Sigmoid colon (tissue), 7 donors: ENCODE data around the gene GNAQ. TPM values are rescaled to one million over a fixed set of nuclear protein-coding genes. Genes with fewer than 3 reads are reported as not detected.
"Not testable (repeated sequence)": the region's sequence is repeated elsewhere in the genome, so short reads cannot be mapped to it uniquely, and the experiment has no call there.

Source experiments
- DNase-seq: peaks from one replicate; pipeline ENCODE4 v3.0.0-alpha.2; 2019
- H3K27ac ChIP-seq, 4 donors: fragments of 200-600 bp; sonication (generic); one replicate each; pipeline ENCODE4 v1.5.1; 2016 to 2019; ENCODE audit warnings: mild to moderate bottlenecking in 1 of 4
- H3K27me3 ChIP-seq, 3 donors: fragments of 200-600 bp; sonication (generic); one replicate each; pipeline ENCODE4 v1.5.1; 2019; ENCODE audit warnings: mild to moderate bottlenecking in 1 of 3
- H3K36me3 ChIP-seq, 4 donors: fragments of 200-600 bp; sonication (generic); one replicate each; pipeline ENCODE4 v1.5.1; 2016 to 2019
- H3K4me1 ChIP-seq, 4 donors: fragments of 200-600 bp; sonication (generic); one replicate each; pipeline ENCODE4 v1.5.1; 2017 to 2019
- H3K4me3 ChIP-seq, 4 donors: fragments of 200-600 bp; sonication (generic); one replicate each; pipeline ENCODE4 v1.5.1; 2017 to 2019; ENCODE audit warnings: mild to moderate bottlenecking in 2 of 4, moderate library complexity in 1 of 4
- H3K9me3 ChIP-seq, 4 donors: fragments of 200-600 bp in 3 of 4; sonication (generic) in 3 of 4; one replicate each; pipeline versions ENCODE4 v1.5.1 to v1.6.1; 2013 to 2019
- CTCF ChIP-seq, 4 experiments: fragments of 450-650 bp in 3 of 4; fragments of 200-600 bp in 1 of 4; IDR thresholded peaks; one replicate each; pipeline ENCODE4 v1.5.1; 2016 to 2019; ENCODE audit warnings: antibody characterized with exemption in 4 of 4, mild to moderate bottlenecking in 3 of 4, moderate library complexity in 2 of 4
- EP300 ChIP-seq, 4 donors: sonication (generic); formaldehyde crosslinking; IDR thresholded peaks; one replicate each; pipeline ENCODE4 v1.6.1; 2017; ENCODE audit warnings: antibody characterized with exemption in 4 of 4
- POLR2A ChIP-seq, 2 donors: fragments of 450-650 bp; IDR thresholded peaks; one replicate each; pipeline ENCODE4 v1.6.1; 2016; ENCODE audit warnings: antibody characterized with exemption in 2 of 2, mild to moderate bottlenecking in 2 of 2, moderate library complexity in 2 of 2
- POLR2AphosphoS5 ChIP-seq, 4 donors: sonication (generic); formaldehyde crosslinking; IDR thresholded peaks; one replicate each; pipeline ENCODE4 v1.6.1; 2017; ENCODE audit warnings: antibody characterized with exemption in 4 of 4
- WGBS, 2 donors: extraction: QIAGEN DNeasy Blood & Tissue Kit; methylation state at CpG; one replicate each; pipeline ENCODE4 v1.1.7; 2013; 5-methylcytosine and 5-hydroxymethylcytosine counted together
- intact Hi-C: fragments of 100-400 bp; cut with DNase I; formaldehyde crosslinking; loops from one replicate; pipeline ENCODE4 v1.15.1; 2023
- polyA plus RNA-seq, 3 donors: library from polyadenylated mRNA; stranded (reverse); fragments of 200-250 nt; gene quantifications; one replicate each; pipeline ENCODE4 v1.2.3, GENCODE V29; 2013
- total RNA-seq, 4 donors: library from RNA; depleted of rRNA; stranded (reverse); fragments of >200 nt; gene quantifications; one replicate each; pipeline ENCODE4 v1.1.0, GENCODE V29; 2016
- donor health status: healthy with polysubstance abuse.
- donor health status: Bipolar disorder and iron deficiency.
- donor health status: healthy.

The GNAQ gene
- total and polyA plus RNA-seq, 7 donors, result 21.6 to 79.2 (median 49.5) TPM

DNA sequence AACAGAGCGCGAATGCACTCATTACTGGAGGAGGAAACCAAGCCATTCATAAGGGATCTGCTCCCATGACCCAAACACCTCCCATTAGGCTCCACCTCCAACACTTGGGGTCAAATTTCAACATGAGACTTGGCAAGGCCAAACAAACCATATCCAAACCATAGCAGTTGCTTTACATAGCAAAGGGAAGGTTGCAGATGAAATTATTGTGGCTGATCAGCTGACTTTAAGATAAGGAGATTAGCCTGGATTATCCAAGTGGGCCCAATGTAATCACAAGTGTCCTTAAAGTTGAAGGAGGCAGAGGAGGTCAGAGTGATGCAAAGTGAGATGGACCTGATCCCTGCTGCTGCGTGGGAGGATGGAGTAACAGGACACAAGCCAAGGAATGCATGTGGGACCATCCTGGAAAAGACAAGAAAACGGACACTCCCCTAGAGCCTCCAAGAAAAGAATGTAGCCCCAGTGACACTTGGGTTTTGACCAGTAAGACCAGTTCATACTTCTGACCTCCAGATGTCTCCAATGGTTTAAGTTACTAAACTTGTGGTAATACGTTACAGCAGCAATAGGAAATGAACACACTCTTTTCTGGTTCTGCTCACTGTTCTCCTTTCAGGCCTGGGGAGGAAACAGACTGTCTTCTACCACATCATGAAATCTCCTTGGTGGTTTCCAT is 167.3 kb downstream of the GNAQ start:
- WGBS, 2 donors, result 85 to 89% methylated on average over 5 of the region's 5 CpGs
- H3K4me1 ChIP-seq, result peaks cover 0 to 7% (median 0%) of the 10 kb centered on the region in 4 donors
- H3K4me3 ChIP-seq, result no peak overlapping the region
- DNase-seq, result no peak
- intact Hi-C loops, result no loop called here
- no peak overlapping the region for H3K27ac ChIP-seq
- H3K9me3 ChIP-seq, result no peaks in the 10 kb centered on the region
- no peak for TF ChIP-seq CTCF (IDR thresholded peaks at IDR 0.05)
- TF ChIP-seq POLR2A (IDR thresholded peaks at IDR 0.05), result no peak
- TF ChIP-seq EP300 (IDR thresholded peaks at IDR 0.05), result no peak
- TF ChIP-seq POLR2AphosphoS5 (IDR thresholded peaks at IDR 0.05), result no peak
- H3K36me3 ChIP-seq, result no peaks in the 10 kb centered on the region
- no peaks in the 10 kb centered on the region for H3K27me3 ChIP-seq

GRCh38 chr9:77863638-77864037 is 168.0 kb downstream of the GNAQ start:
- H3K27ac ChIP-seq, H3K4me1 ChIP-seq, intact Hi-C loops, H3K27me3 ChIP-seq, H3K9me3 ChIP-seq, H3K36me3 ChIP-seq, DNase-seq, H3K4me3 ChIP-seq: not testable (repeated sequence)
- 95 to 97% methylated on average over 5 of the region's 5 CpGs for WGBS, 2 donors

- DNase-seq, H3K4me3 ChIP-seq, H3K27ac ChIP-seq, H3K36me3 ChIP-seq, intact Hi-C loops, H3K27me3 ChIP-seq, H3K9me3 ChIP-seq: not testable (repeated sequence)
- peaks cover 0 to 33% (median 12%) of the 10 kb centered on the region in 4 donors for H3K4me1 ChIP-seq
- WGBS, 2 donors, result 93 to 95% methylated on average over 3 of the region's 3 CpGs
Observed at GRCh38 chr9:77860953-77861352, 170.7 kb downstream of the GNAQ start.

DNA sequence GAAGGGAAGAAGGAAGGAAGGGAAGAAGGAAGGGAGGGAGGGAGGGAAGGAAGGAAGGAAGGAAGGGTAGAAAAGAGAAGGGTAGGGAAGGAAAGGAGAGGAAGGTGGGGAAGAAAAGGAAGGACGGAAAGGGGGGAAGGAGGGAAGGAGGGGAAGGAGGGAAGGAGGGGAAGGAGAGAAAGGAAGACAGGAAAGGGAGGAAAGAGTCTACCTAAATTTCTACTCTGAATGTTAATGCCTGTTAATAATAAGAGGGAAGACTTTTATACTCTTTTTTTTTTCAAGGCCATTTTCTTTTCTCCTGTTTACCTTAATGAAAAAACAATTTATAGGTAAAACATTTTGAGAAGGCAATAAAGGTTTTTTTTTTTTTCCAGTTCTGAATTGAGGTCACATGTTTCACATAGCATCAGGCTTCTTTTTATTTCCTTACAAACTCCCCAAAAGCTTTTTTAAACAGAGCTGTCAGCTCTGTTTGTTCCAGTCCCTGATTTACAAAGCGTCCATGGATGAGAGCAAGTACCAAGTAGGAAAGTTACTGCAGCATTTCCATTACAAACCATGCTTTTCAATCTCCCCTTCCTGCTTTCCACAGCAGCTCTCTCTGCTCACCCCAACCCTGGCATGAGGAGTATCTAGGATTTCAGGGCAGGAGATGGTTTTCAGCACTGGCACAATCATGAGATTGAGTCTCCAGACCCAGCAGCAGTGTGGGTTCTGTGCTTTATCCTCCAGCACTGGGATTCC is 173.9 kb downstream of the GNAQ start:
- TF ChIP-seq EP300 (IDR thresholded peaks at IDR 0.05) (no peak), CTCF (IDR thresholded peaks at IDR 0.05) (no peak), POLR2A (IDR thresholded peaks at IDR 0.05) (no peak), POLR2AphosphoS5 (IDR thresholded peaks at IDR 0.05) (no peak)
- Histone ChIP-seq H3K27ac (peak overlapping the region in 1 of 4 donors; percentile 5), H3K27me3 (no peaks in the 10 kb centered on the region), H3K9me3 (no peaks in the 10 kb centered on the region), H3K4me1 (peaks cover 0 to 29% (median 17%) of the 10 kb centered on the region in 4 donors), H3K4me3 (no peak overlapping the region), H3K36me3 (no peaks in the 10 kb centered on the region)
- intact Hi-C loops, result no loop called here
- DNase-seq, result no peak
- 86 to 94% methylated on average over 2 of the region's 2 CpGs for WGBS, 2 donors

DNA sequence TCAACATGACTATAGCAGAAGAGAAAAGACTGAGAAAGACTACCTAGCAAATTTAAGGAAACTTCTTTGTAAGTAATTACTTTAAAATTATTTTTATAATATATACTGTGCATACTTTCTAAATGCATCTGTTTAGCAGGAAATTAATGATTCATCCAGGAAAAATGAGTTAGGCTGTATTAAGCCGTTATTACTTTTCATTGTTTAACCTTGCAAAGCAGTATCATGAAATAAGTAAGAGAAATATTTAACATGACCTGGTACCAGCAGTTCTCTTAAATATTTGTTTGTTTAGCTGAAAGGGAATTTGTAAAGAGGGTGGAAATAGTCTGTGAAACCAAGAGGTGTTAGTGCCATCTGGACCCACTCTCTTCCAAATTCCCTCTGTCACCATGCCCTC is 175.0 kb downstream of the GNAQ start:
- intact Hi-C loops, result no loop called here

More for the DNA sequence above, 175.0 kb downstream of the GNAQ start:
- TF ChIP-seq EP300 (IDR thresholded peaks at IDR 0.05) (no peak), CTCF (IDR thresholded peaks at IDR 0.05) (no peak), POLR2AphosphoS5 (IDR thresholded peaks at IDR 0.05) (no peak), POLR2A (IDR thresholded peaks at IDR 0.05) (no peak)
- no peak for DNase-seq
- Histone ChIP-seq H3K27me3 (no peaks in the 10 kb centered on the region), H3K27ac (no peak overlapping the region), H3K4me3 (no peak overlapping the region), H3K36me3 (no peaks in the 10 kb centered on the region), H3K9me3 (no peaks in the 10 kb centered on the region), H3K4me1 (peaks cover 0 to 36% (median 22%) of the 10 kb centered on the region in 4 donors)
- 58 to 68% methylated on average over 1 of the region's 1 CpG for WGBS, 2 donors
